ENCODE results near the gene LBX2. TPM values are rescaled to one million over a fixed set of nuclear protein-coding genes. Genes with fewer than 3 reads are reported as not detected.

LBX2 gene
- total and polyA plus RNA-seq, 9 of the 15 experiments (the other 6 are each of a cell fraction or from before 2014, with no cell fraction given): 0.39 to 6.2 (median 1.8) TPM; not detected in 1

DNA sequence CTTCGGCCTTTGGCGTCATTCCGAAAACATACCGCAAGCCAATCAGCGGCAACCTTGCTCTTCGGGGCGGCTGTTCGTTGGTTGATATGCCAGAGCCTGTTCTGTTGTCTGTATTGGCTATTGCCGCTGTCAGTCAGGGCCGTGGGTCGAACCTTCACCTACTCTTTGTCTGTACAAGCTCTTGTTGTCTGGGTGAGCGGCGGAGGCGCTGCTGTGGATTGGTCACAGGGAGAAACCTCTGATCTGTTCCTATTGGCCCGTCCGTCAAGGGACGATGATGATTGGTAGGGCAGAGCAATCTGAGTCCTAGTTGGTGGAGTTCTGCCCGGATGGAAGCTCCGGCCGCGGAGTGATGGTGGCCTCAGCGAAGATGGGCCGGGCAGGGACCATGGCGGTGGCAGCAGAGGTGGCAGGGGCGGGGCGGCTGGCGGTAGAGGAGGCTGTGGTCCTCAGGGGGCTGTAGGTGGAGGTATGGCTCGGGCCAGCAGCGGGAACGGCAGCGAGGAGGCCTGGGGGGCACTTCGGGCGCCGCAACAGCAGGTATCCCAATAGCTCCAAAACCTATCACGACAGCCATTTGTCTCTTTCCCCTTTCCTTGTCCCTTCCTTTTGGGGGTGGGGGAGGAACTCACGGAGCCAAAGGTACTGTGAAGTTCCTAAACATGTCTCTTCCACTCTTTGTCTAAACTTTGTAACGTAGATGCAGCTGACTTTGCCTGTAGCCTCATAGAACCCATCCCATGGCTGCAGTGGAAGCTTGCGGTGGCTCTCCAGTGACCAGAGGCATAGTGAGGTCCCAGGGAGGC lies 41.1 kb downstream of the LBX2 start, which contains the start of gene WBP1 (continued):
- TF ChIP-seq PCBP1 (IDR thresholded peaks at IDR 0.05; ENCODE audit: low read depth, low read length, poor library complexity, severe bottlenecking): no peak
- TF ChIP-seq, protein P1, sequence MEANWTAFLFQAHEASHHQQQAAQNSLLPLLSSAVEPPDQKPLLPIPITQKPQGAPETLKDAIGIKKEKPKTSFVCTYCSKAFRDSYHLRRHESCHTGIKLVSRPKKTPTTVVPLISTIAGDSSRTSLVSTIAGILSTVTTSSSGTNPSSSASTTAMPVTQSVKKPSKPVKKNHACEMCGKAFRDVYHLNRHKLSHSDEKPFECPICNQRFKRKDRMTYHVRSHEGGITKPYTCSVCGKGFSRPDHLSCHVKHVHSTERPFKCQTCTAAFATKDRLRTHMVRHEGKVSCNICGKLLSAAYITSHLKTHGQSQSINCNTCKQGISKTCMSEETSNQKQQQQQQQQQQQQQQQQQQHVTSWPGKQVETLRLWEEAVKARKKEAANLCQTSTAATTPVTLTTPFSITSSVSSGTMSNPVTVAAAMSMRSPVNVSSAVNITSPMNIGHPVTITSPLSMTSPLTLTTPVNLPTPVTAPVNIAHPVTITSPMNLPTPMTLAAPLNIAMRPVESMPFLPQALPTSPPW (CRISPR knock-in tag; IDR thresholded peaks at IDR 0.05): no peak
- no peak for TF ChIP-seq ZNF124 (CRISPR knock-in tag; IDR thresholded peaks at IDR 0.05)
- TF ChIP-seq ZNF707 (CRISPR knock-in tag; conservative IDR thresholded peaks at IDR 0.05): no peak
- TF ChIP-seq, protein P2, sequence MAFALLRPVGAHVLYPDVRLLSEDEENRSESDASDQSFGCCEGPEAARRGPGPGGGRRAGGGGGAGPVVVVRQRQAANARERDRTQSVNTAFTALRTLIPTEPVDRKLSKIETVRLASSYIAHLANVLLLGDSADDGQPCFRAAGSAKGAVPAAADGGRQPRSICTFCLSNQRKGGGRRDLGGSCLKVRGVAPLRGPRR (CRISPR knock-in tag; IDR thresholded peaks at IDR 0.05): no peak
- no peak for TF ChIP-seq NCOR1 (IDR thresholded peaks at IDR 0.05)
- TF ChIP-seq, protein P3, sequence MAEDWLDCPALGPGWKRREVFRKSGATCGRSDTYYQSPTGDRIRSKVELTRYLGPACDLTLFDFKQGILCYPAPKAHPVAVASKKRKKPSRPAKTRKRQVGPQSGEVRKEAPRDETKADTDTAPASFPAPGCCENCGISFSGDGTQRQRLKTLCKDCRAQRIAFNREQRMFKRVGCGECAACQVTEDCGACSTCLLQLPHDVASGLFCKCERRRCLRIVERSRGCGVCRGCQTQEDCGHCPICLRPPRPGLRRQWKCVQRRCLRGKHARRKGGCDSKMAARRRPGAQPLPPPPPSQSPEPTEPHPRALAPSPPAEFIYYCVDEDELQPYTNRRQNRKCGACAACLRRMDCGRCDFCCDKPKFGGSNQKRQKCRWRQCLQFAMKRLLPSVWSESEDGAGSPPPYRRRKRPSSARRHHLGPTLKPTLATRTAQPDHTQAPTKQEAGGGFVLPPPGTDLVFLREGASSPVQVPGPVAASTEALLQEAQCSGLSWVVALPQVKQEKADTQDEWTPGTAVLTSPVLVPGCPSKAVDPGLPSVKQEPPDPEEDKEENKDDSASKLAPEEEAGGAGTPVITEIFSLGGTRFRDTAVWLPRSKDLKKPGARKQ (CRISPR knock-in tag; IDR thresholded peaks at IDR 0.05): no peak
- TF ChIP-seq ZSCAN29 (IDR thresholded peaks at IDR 0.05): no peak
- no peak for TF ChIP-seq NFIX (CRISPR knock-in tag; IDR thresholded peaks at IDR 0.05; ENCODE audit: low read depth)
- no peak for TF ChIP-seq GABPB2 (CRISPR knock-in tag; conservative IDR thresholded peaks at IDR 0.05)
- TF ChIP-seq NR1H2 (CRISPR knock-in tag; IDR thresholded peaks at IDR 0.05): no peak
- no peak for TF ChIP-seq CBFA2T3 (IDR thresholded peaks at IDR 0.05)
- TF ChIP-seq SIN3B (IDR thresholded peaks at IDR 0.05; ENCODE audit: low read depth): peak; percentile 86
- TF ChIP-seq PTBP1 (IDR thresholded peaks at IDR 0.05; ENCODE audit: low read depth, low read length): no peak
- TF ChIP-seq SMAD1 (IDR thresholded peaks at IDR 0.05; ENCODE audit: low read depth, low read length, partially characterized antibody): no peak
- no peak for TF ChIP-seq ETV1 (tag; conservative IDR thresholded peaks at IDR 0.05; ENCODE audit: low read depth)
- TF ChIP-seq ZNF282 (CRISPR knock-in tag; IDR thresholded peaks at IDR 0.05): no peak
- TF ChIP-seq RAD21 (CRISPR knock-in tag; conservative IDR thresholded peaks at IDR 0.05 in 1 of 2, IDR thresholded peaks at IDR 0.05 in 1 of 2): no peak
- TF ChIP-seq SP1 (CRISPR knock-in tag; IDR thresholded peaks at IDR 0.05): no peak
- no peak for TF ChIP-seq ZNF3 (CRISPR knock-in tag; IDR thresholded peaks at IDR 0.05)
- no peak for TF ChIP-seq STAG1 (CRISPR knock-in tag; IDR thresholded peaks at IDR 0.05; ENCODE audit: borderline replicate concordance)
- peak; percentile 81 for TF ChIP-seq ZNF175 (CRISPR knock-in tag; IDR thresholded peaks at IDR 0.05; ENCODE audit: low read depth)
- TF ChIP-seq, protein P4, sequence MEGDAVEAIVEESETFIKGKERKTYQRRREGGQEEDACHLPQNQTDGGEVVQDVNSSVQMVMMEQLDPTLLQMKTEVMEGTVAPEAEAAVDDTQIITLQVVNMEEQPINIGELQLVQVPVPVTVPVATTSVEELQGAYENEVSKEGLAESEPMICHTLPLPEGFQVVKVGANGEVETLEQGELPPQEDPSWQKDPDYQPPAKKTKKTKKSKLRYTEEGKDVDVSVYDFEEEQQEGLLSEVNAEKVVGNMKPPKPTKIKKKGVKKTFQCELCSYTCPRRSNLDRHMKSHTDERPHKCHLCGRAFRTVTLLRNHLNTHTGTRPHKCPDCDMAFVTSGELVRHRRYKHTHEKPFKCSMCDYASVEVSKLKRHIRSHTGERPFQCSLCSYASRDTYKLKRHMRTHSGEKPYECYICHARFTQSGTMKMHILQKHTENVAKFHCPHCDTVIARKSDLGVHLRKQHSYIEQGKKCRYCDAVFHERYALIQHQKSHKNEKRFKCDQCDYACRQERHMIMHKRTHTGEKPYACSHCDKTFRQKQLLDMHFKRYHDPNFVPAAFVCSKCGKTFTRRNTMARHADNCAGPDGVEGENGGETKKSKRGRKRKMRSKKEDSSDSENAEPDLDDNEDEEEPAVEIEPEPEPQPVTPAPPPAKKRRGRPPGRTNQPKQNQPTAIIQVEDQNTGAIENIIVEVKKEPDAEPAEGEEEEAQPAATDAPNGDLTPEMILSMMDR (IDR thresholded peaks at IDR 0.05 in 2 of 3, conservative IDR thresholded peaks at IDR 0.05 in 1 of 3; ENCODE audit: insufficient read depth in 2 of 3, low read depth in 1 of 3, low read length in 3 of 3): no peak
- TF ChIP-seq TCF7L2 (IDR thresholded peaks at IDR 0.05; ENCODE audit: low read depth, low read length): no peak

All from K562 (cell line).